Measurements from ENCODE around the gene TTBK1. TPM values are rescaled to one million over a fixed set of nuclear protein-coding genes. Genes with fewer than 3 reads are reported as not detected.

TTBK1 gene
- total RNA-seq, 4 donors from 2014 or later, result 1.4 to 2.4 (median 1.4) TPM; not detected in 1

DNA sequence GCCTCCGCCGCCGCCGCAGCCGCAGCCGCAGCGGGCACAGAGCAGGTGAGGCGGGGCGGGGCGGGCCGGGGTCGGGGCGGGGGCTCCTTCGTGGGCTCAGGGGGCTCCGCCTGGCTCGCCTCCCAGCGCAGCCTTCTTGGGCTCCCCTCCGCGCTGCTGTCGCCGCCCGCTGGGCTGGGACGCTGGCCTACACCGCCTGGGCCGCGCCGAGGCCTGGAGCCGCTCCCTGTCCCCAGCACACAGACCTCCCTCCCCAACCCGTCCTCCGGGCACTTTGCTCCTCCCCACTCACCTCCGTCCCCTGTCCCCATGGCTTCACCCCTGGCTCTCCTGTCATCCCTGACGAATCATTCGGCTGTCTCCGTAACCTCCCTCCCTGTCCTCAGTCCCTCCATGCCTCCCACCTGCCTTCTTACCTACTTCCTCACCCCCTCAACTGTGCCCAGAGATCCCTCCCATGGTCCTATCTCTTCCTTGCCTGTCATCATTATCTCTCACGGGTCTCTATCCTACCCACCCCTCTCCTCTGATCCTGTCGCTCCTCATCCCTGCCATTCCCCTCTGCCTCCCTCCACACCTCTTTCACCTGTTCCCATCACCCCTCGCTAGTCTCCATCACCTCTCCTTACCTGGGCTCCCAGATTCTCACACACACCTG, 512 bp downstream of the TTBK1 start:
- H3K9me3 ChIP-seq, result no peaks in the 10 kb centered on the region
- no peak overlapping the region for H3K27ac ChIP-seq
- peaks cover 0 to 18% of the 10 kb centered on the region in 2 donors for H3K27me3 ChIP-seq
- TF ChIP-seq POLR2A (IDR thresholded peaks at IDR 0.05), result no peak
- TF ChIP-seq, protein P1, sequence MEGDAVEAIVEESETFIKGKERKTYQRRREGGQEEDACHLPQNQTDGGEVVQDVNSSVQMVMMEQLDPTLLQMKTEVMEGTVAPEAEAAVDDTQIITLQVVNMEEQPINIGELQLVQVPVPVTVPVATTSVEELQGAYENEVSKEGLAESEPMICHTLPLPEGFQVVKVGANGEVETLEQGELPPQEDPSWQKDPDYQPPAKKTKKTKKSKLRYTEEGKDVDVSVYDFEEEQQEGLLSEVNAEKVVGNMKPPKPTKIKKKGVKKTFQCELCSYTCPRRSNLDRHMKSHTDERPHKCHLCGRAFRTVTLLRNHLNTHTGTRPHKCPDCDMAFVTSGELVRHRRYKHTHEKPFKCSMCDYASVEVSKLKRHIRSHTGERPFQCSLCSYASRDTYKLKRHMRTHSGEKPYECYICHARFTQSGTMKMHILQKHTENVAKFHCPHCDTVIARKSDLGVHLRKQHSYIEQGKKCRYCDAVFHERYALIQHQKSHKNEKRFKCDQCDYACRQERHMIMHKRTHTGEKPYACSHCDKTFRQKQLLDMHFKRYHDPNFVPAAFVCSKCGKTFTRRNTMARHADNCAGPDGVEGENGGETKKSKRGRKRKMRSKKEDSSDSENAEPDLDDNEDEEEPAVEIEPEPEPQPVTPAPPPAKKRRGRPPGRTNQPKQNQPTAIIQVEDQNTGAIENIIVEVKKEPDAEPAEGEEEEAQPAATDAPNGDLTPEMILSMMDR (IDR thresholded peaks at IDR 0.05), result no peak
- no peaks in the 10 kb centered on the region for H3K36me3 ChIP-seq
- peaks cover 0 to 6% (median 0%) of the 10 kb centered on the region in 4 donors for H3K4me1 ChIP-seq
- no peak overlapping the region for H3K4me3 ChIP-seq
- DNase-seq, result no peak

DNA sequence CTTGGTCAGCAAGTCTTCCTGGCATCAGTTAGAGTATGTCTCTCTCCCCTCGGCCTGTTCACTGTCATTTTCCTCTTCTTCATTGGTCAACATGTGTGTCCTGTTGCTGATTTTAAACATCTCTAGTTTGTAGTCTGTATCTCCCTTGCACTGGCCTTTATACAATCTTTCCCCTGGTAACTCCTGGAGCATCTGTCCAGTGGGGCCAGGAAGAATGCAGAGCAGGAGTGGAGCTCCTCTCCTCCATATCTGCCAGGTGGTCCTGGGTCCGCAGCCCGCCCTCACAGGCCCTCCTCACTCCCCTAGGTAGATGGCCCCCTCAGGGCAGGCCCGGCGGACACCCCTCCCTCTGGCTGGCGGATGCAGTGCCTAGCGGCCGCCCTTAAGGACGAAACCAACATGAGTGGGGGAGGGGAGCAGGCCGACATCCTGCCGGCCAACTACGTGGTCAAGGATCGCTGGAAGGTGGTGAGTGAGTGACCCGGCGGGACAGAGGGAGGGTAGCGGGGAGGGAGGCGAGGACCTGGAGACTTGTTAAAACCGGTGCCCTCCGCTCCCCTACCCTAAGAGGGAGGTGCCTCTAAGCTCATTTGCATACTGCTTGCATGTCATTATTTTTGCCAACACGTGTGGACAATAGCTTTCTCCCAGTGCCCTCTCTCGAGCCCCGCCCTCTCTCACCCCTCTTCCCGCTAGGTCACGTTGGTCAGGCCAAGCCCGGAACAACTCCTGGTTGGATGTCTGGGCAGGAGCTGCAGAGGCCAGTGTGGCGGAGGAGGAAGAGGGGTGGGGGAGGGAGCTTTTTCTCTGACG, 3.2 kb downstream of the TTBK1 start:
- H3K36me3 ChIP-seq, result no peaks in the 10 kb centered on the region
- H3K4me1 ChIP-seq, result peaks cover 0 to 6% (median 0%) of the 10 kb centered on the region in 4 donors
- TF ChIP-seq, protein P1 (IDR thresholded peaks at IDR 0.05), result no peak
- no peak for TF ChIP-seq POLR2A (IDR thresholded peaks at IDR 0.05)
- H3K27ac ChIP-seq, result peak overlapping the region in 1 of 4 donors; percentile 62
- peaks cover 0 to 18% of the 10 kb centered on the region in 2 donors for H3K27me3 ChIP-seq
- H3K4me3 ChIP-seq, result peak overlapping the region; percentile 43 to 64 (median 58)
- H3K9me3 ChIP-seq, result no peaks in the 10 kb centered on the region
- peak in 2 of 3 donors; percentile 51 to 70 for DNase-seq

DNA sequence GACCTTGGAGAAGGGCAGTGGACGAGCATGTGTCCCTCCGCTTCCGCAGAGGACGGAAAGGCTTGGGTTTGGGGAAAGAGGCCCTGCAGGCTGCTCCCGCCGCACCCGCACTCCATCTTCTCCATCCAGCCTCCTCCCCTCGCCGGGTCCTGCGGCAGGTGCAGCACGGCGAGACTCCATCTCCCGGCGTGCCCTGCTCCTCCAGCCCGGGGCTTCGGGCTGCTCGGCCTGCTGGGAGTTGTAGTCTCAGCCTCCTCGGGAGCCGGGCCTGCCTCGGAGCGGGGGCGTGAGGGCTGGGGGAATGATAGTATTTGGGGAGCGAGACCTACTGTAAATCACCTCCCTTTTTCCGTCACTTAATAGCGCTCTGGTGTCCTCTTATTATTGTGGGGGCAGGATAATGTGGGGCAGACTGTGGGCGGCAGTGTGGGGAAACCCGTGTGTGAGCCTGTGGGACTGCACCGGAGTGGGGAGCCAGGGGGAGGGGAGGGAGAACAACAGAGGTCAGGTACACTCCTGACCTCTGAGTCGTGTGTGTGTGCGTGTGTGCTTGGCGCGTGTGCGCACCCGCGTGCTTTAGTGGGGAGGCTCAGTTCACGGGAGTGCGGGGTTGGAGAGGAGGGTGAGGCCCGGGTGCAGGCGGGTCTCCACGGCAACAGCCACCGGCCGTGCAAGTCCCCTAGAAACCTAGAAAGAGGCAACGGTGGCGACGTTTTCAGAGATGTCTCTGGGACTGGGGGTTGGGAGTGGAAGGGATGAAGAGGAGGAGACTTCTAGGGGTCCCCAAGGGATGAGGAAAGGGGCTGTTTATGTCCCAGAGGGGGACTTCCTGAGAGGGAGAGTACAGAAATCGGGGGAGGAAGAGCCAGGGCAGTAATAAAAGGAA, 4.1 kb downstream of the TTBK1 start:
- peak overlapping the region; percentile 43 to 64 (median 58) for H3K4me3 ChIP-seq
- DNase-seq, result peak; percentile 82 to 91 (median 83)
- H3K27ac ChIP-seq, result peak overlapping the region in 1 of 4 donors; percentile 62
- H3K36me3 ChIP-seq, result no peaks in the 10 kb centered on the region
- peaks cover 0 to 6% (median 0%) of the 10 kb centered on the region in 4 donors for H3K4me1 ChIP-seq
- peaks cover 0 to 13% of the 10 kb centered on the region in 2 donors for H3K27me3 ChIP-seq
- TF ChIP-seq, protein P1 (IDR thresholded peaks at IDR 0.05), result no peak
- no peak for TF ChIP-seq POLR2A (IDR thresholded peaks at IDR 0.05)
- H3K9me3 ChIP-seq, result no peaks in the 10 kb centered on the region

DNA sequence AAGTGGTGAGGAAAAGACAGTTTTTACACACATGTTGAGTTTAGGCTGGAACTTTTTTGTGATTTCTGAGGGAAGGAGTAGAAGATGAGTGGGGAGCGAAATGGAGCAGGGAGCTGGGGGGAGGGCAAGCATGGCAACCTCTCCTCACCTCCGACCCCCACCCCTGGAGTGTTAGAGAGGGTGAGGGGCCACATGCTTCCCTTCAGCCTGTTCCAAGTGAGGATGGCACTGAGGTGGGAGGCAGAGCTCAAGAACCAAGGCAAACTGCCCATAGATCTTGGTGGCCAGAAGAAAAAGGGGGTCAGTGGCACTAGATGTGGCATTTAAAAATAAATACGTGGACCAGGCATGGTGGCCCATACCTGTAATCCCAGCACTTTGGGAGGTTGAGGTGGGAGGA, 4.8 kb downstream of the TTBK1 start:
- Histone ChIP-seq H3K27me3 (peaks cover 0 to 13% of the 10 kb centered on the region in 2 donors), H3K9me3 (no peaks in the 10 kb centered on the region), H3K4me3 (no peak overlapping the region), H3K36me3 (no peaks in the 10 kb centered on the region), H3K4me1 (peaks cover 0 to 6% (median 0%) of the 10 kb centered on the region in 4 donors), H3K27ac (no peak overlapping the region)
- DNase-seq, result no peak
- TF ChIP-seq POLR2A (IDR thresholded peaks at IDR 0.05), result no peak
- TF ChIP-seq, protein P1 (IDR thresholded peaks at IDR 0.05), result no peak

DNA sequence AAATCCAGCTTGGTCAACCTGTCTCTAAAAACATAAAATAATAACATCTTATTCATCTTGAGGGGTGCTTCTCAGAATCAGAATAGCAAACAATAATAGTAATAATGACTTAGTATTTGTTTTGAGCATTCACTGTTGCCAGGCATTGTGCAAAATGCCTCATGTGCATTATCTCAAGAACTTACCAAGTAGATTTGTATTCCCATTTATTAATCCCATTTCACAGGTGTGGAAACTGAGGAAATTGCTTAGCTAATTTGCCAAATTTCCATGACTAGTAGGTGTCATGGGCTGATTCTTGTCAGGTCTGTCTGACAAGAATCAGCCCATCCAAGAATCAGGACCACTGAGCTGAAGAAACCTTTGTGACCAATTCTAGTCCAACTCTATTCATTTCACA, 5.5 kb downstream of the TTBK1 start:
- TF ChIP-seq POLR2A (IDR thresholded peaks at IDR 0.05), result no peak
- DNase-seq, result no peak
- H3K4me1 ChIP-seq, result peaks cover 0 to 6% (median 0%) of the 10 kb centered on the region in 4 donors
- no peak overlapping the region for H3K4me3 ChIP-seq
- H3K27ac ChIP-seq, result no peak overlapping the region
- no peaks in the 10 kb centered on the region for H3K9me3 ChIP-seq
- peaks cover 0 to 6% of the 10 kb centered on the region in 2 donors for H3K27me3 ChIP-seq
- H3K36me3 ChIP-seq, result no peaks in the 10 kb centered on the region

Data from Peyer's patch (tissue), 4 donors.